ENCODE results near the gene HOXA3.

- TF ChIP-seq CTCF (IDR thresholded peaks at IDR 0.05), result no peak
- no peak for TF ChIP-seq USF2 (IDR thresholded peaks at IDR 0.05)
- TF ChIP-seq POLR2A (IDR thresholded peaks at IDR 0.05; ENCODE audit: low read length), result no peak
- no peak for TF ChIP-seq RFX5 (IDR thresholded peaks at IDR 0.05)
- no peak for TF ChIP-seq JUN (IDR thresholded peaks at IDR 0.05)
These were observed 46.9 kb downstream of the HOXA3 start for GRCh38 chr7:27105301-27106031.
